ENCODE results near the gene CTNND2. TPM values are rescaled to one million over a fixed set of nuclear protein-coding genes. Genes with fewer than 3 reads are reported as not detected.

Gene CTNND2
- total RNA-seq, 1 experiment from 2014 or later: 7.0 TPM

DNA sequence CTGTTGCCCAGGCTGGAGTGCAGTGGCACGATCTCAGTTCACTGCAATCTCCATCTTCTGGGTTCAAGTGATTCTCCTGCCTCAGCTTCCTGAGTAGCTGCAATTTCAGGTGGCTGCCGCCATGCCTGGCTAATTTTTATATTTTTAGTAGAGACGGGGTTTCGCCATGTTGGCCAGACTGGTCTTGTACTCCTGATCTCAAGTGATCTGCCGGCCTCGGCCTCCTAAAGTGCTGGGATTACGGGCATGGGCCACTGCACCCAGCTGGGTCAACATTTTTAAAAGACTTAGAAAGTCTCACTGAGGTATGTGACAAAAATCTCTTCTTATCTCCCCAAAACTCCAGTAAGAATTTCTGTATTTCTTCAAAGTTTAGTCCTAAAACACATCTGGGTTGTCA lies 211.6 kb downstream of the CTNND2 start:
- Histone ChIP-seq H3K23ac (ENCODE audit: insufficient read length, low read depth, low read length) (no peak overlapping the region), H2BK15ac (ENCODE audit: low read depth, low read length) (no peak overlapping the region), H3K27ac (ENCODE audit: insufficient read length, low read depth, low read length) (no peak overlapping the region), H4K5ac (ENCODE audit: insufficient read length, low read depth, low read length) (no peak overlapping the region), H3K14ac (ENCODE audit: insufficient read depth, low read length) (no peak overlapping the region), H3K79me2 (ENCODE audit: insufficient read depth, low read length) (no peaks in the 10 kb centered on the region), H3K4ac (ENCODE audit: low read depth, low read length) (no peak overlapping the region), H4K91ac (ENCODE audit: insufficient read length, low read depth, low read length) (no peak overlapping the region), H3K9ac (ENCODE audit: extremely low read depth, insufficient read length, low read length) (no peak overlapping the region), H3K56ac (ENCODE audit: insufficient read length, low read depth, low read length) (no peak overlapping the region), H2AFZ (ENCODE audit: low read length) (no peak overlapping the region), H2BK20ac (ENCODE audit: low read depth, low read length, poor library complexity, severe bottlenecking) (no peak overlapping the region), H3K18ac (ENCODE audit: insufficient read length, low read depth, low read length) (no peak overlapping the region), H2BK12ac (ENCODE audit: insufficient read length, low read depth, low read length) (no peak overlapping the region), H2BK120ac (ENCODE audit: low read depth, low read length, poor library complexity, severe bottlenecking) (no peak overlapping the region), H3K27me3 (ENCODE audit: insufficient read depth, low read length) (no peaks in the 10 kb centered on the region), H3K9me3 (ENCODE audit: control insufficient read depth, low read depth, low read length) (no peaks in the 10 kb centered on the region), H2BK5ac (ENCODE audit: insufficient read length, low read length) (no peak overlapping the region), H3K4me2 (ENCODE audit: insufficient read depth, insufficient read length, low read length) (no peak overlapping the region), H4K8ac (replicated peaks; ENCODE audit: insufficient read length, low read depth, low read length) (no peak overlapping the region), H2AK5ac (ENCODE audit: insufficient read length, low read length) (no peak overlapping the region), H4K20me1 (ENCODE audit: control insufficient read depth, insufficient read depth, insufficient read length) (no peaks in the 10 kb centered on the region), H3K23me2 (ENCODE audit: insufficient read length, low read depth, low read length, poor library complexity, severe bottlenecking) (no peaks in the 10 kb centered on the region), H3K4me1 (ENCODE audit: insufficient read depth, low read length) (no peaks in the 10 kb centered on the region), H3K79me1 (ENCODE audit: insufficient read depth, low read depth, low read length, poor library complexity, severe bottlenecking) (no peaks in the 10 kb centered on the region), H3T11ph (ENCODE audit: low read length) (no peak overlapping the region)
- no peak for DNase-seq
- no peak overlapping the region for H3K4me3 Mint-ChIP-seq
- no peaks in the 10 kb centered on the region for H3K4me1 Mint-ChIP-seq
- no CpG with 5 or more reads among the region's 7 CpGs for WGBS (ENCODE audit: extremely low coverage, insufficient read length, low lambda C conversion rate)
- H3K27me3 Mint-ChIP-seq (ENCODE audit: low read depth): no peaks in the 10 kb centered on the region
- no peaks in the 10 kb centered on the region for H3K36me3 Mint-ChIP-seq (ENCODE audit: insufficient read depth in 1 of 3, low read depth in 3 of 3)
- peak overlapping the region in 1 of 3 experiments; percentile 55; a peak in 1 of 7 replicates for H3K27ac Mint-ChIP-seq
- TF ChIP-seq, protein P1, sequence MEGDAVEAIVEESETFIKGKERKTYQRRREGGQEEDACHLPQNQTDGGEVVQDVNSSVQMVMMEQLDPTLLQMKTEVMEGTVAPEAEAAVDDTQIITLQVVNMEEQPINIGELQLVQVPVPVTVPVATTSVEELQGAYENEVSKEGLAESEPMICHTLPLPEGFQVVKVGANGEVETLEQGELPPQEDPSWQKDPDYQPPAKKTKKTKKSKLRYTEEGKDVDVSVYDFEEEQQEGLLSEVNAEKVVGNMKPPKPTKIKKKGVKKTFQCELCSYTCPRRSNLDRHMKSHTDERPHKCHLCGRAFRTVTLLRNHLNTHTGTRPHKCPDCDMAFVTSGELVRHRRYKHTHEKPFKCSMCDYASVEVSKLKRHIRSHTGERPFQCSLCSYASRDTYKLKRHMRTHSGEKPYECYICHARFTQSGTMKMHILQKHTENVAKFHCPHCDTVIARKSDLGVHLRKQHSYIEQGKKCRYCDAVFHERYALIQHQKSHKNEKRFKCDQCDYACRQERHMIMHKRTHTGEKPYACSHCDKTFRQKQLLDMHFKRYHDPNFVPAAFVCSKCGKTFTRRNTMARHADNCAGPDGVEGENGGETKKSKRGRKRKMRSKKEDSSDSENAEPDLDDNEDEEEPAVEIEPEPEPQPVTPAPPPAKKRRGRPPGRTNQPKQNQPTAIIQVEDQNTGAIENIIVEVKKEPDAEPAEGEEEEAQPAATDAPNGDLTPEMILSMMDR (conservative IDR thresholded peaks at IDR 0.05): no peak
- no peaks in the 10 kb centered on the region for H3K9me3 Mint-ChIP-seq
